Measurements from ENCODE around the gene SRP9.
"Not testable (repeated sequence)": the region's sequence is repeated elsewhere in the genome, so short reads cannot be mapped to it uniquely, and the experiment has no call there.

The SRP9 gene

GRCh38 chr1:225836296-225836695 is 58.7 kb downstream of the SRP9 start:
- not testable (repeated sequence) for DNase-seq; H3K36me3 Mint-ChIP-seq (ENCODE audit: insufficient read depth); H3K4me1 Mint-ChIP-seq (ENCODE audit: low read depth in 2 of 2); H3K9me3 Mint-ChIP-seq; H3K4me3 Mint-ChIP-seq; H3K27me3 Mint-ChIP-seq; ATAC-seq (replicated peaks)
- H3K27ac Mint-ChIP-seq, result peak overlapping the region in 1 of 2 donors; percentile 30

GRCh38 chr1:225838793-225839192 is 61.2 kb downstream of the SRP9 start:
- H3K4me3 Mint-ChIP-seq, result no peak overlapping the region
- no peak for DNase-seq
- no peaks in the 10 kb centered on the region for H3K27me3 Mint-ChIP-seq
- ATAC-seq (replicated peaks), result no peak
- no peaks in the 10 kb centered on the region for H3K9me3 Mint-ChIP-seq
- H3K36me3 Mint-ChIP-seq (ENCODE audit: insufficient read depth), result peaks cover 1% of the 10 kb centered on the region
- peaks cover 12 to 18% of the 10 kb centered on the region in 2 donors for H3K4me1 Mint-ChIP-seq (ENCODE audit: low read depth in 2 of 2)
- no peak overlapping the region for H3K27ac Mint-ChIP-seq

Data from effector memory CD8-positive, alpha-beta T cell (primary cell).